GM23338 (cell line): ENCODE results near the gene CALM1. TPM values are rescaled to one million over a fixed set of nuclear protein-coding genes. Genes with fewer than 3 reads are reported as not detected.
A peak's percentile ranks its signal among the peaks of the same experiment; 100 is the strongest.

Experiments
- ATAC-seq: fragments of 200-7000 bp; cut with Tn5 transposase; 3 replicates; pipeline ENCODE4 v1.9.1; 2020
- DNase-seq: peaks from one replicate; pipeline ENCODE4 v3.0.0-alpha.2; 2015; ENCODE audit warnings: low spot score
- H2AFZ ChIP-seq: fragments of 200-600 bp; sonication (generic); 2 replicates; pipeline ENCODE4 v1.8.0; 2016; ENCODE audit warnings: antibody characterized with exemption, mild to moderate bottlenecking, moderate library complexity
- H3F3A ChIP-seq: fragments of 200-600 bp; sonication (generic); replicated peaks from 2 replicates; pipeline ENCODE4 v1.8.0; 2017; ENCODE audit warnings: antibody characterized with exemption, mixed run types, low read depth
- H3K27ac ChIP-seq: fragments of 200-600 bp; sonication (generic); 2 replicates; pipeline ENCODE4 v1.6.1; 2016; ENCODE audit warnings: low read depth
- H3K27me3 ChIP-seq: fragments of 200-600 bp; sonication (generic); 2 replicates; pipeline ENCODE4 v1.8.0; 2016; ENCODE audit warnings: mild to moderate bottlenecking, mixed run types, moderate library complexity; ENCODE audit not compliant: insufficient read depth
- H3K36me3 ChIP-seq: fragments of 200-600 bp; sonication (generic); 2 replicates; pipeline ENCODE4 v1.8.0; 2016; ENCODE audit warnings: mild to moderate bottlenecking; ENCODE audit not compliant: insufficient read depth
- H3K4me1 ChIP-seq: fragments of 200-600 bp; sonication (generic); 2 replicates; pipeline ENCODE4 v1.8.0; 2016; ENCODE audit warnings: mild to moderate bottlenecking, moderate library complexity; ENCODE audit not compliant: insufficient read depth
- H3K4me2 ChIP-seq: fragments of 200-600 bp; sonication (generic); 2 replicates; pipeline ENCODE4 v1.7.1; 2017; ENCODE audit warnings: mixed run types
- H3K4me3 ChIP-seq: fragments of 200-600 bp; sonication (generic); 2 replicates; pipeline ENCODE4 v1.6.1; 2016; ENCODE audit warnings: mixed run types
- H3K79me2 ChIP-seq: fragments of 200-600 bp; sonication (generic); replicated peaks from 2 replicates; pipeline ENCODE4 v1.8.0; 2017; ENCODE audit warnings: mild to moderate bottlenecking; ENCODE audit not compliant: insufficient read depth
- H3K9me2 ChIP-seq: fragments of 200-600 bp; sonication (generic); 2 replicates; pipeline ENCODE4 v1.8.0; 2017; ENCODE audit not compliant: insufficient read depth
- H4K20me1 ChIP-seq: fragments of 200-600 bp; sonication (generic); replicated peaks from 2 replicates; pipeline ENCODE4 v1.8.0; 2017; ENCODE audit warnings: mild to moderate bottlenecking; ENCODE audit not compliant: insufficient read depth
- H3K27ac Mint-ChIP-seq: 2 replicates; pipeline ENCODE4 v1.8.0; 2020; ENCODE audit warnings: inconsistent platforms, mild to moderate bottlenecking, moderate library complexity, mixed read lengths
- H3K27me3 Mint-ChIP-seq: 3 replicates; pipeline ENCODE4 v1.8.0; 2022; ENCODE audit warnings: low read depth, mild to moderate bottlenecking, moderate library complexity, mixed read lengths, inconsistent platforms; ENCODE audit not compliant: insufficient read depth, poor library complexity
- H3K36me3 Mint-ChIP-seq: 3 replicates; pipeline ENCODE4 v1.8.0; 2021; ENCODE audit warnings: low read depth, mild to moderate bottlenecking, inconsistent platforms, moderate library complexity, mixed read lengths
- H3K4me1 Mint-ChIP-seq: 3 replicates; pipeline ENCODE4 v1.8.0; 2020; ENCODE audit warnings: mild to moderate bottlenecking, inconsistent platforms, mixed read lengths
- H3K4me3 Mint-ChIP-seq: 3 replicates; pipeline ENCODE4 v1.8.0; 2021; ENCODE audit warnings: moderate library complexity, mild to moderate bottlenecking, inconsistent platforms, mixed read lengths
- H3K9me3 Mint-ChIP-seq: 3 replicates; pipeline ENCODE4 v1.8.0; 2020; ENCODE audit warnings: moderate library complexity, mild to moderate bottlenecking, inconsistent platforms, mixed read lengths
- CTCF ChIP-seq, 2 experiments: fragments of 200-600 bp in 1 of 2; sonication (generic) in 1 of 2; conservative IDR thresholded peaks; 2 replicates each; pipeline versions ENCODE4 v1.5.1 to v1.6.1; 2016 to 2017; ENCODE audit warnings: antibody characterized with exemption in 2 of 2, low read depth in 2 of 2, mild to moderate bottlenecking in 2 of 2, moderate library complexity in 1 of 2
- NANOG ChIP-seq: IDR thresholded peaks from 2 replicates; pipeline ENCODE4 v1.6.1; 2016; ENCODE audit warnings: antibody characterized with exemption, borderline replicate concordance
- POLR2AphosphoS5 ChIP-seq: IDR thresholded peaks from 2 replicates; pipeline ENCODE4 v1.6.1; 2016; ENCODE audit warnings: antibody characterized with exemption, low read depth
- REST ChIP-seq: IDR thresholded peaks from one replicate; pipeline ENCODE4 v1.6.1; 2018; ENCODE audit warnings: antibody characterized with exemption; ENCODE audit not compliant: unreplicated experiment
- ZNF114 ChIP-seq: fragments of 250-450 bp; sonication (Bioruptor Pico); IDR thresholded peaks from 2 replicates; pipeline ENCODE4 v1.5.0; 2020; ENCODE audit warnings: mild to moderate bottlenecking, moderate library complexity
- ZNF331 ChIP-seq: fragments of 250-450 bp; sonication (Bioruptor Pico); IDR thresholded peaks from 2 replicates; pipeline ENCODE4 v1.5.0; 2020; ENCODE audit warnings: low read depth, mild to moderate bottlenecking, moderate library complexity
- ZNF462 ChIP-seq: fragments of 250-450 bp; sonication (Bioruptor Pico); IDR thresholded peaks from 2 replicates; pipeline ENCODE4 v1.5.0; 2020; ENCODE audit warnings: mild to moderate bottlenecking, moderate library complexity
- polyA plus RNA-seq: library from polyadenylated mRNA; unstranded; fragments of >200 nt; fragmentation: Nextera tagmentation; extraction: Ambion mirVana; gene quantifications from 2 replicates; pipeline ENCODE4 v1.2.1, GENCODE V29; 2016
- total RNA-seq: library from RNA; depleted of rRNA; stranded (reverse); fragments of >200 nt; shearing (Covaris generic); gene quantifications from 2 replicates; pipeline ENCODE4 v1.2.3, GENCODE V29; 2014

CALM1 gene
- total and polyA plus RNA-seq, 2 experiments from 2014 or later, result 308 to 2,024 TPM

- Histone ChIP-seq H3K4me1 (peaks cover 16% of the 10 kb centered on the region), H4K20me1 (peaks cover 34% of the 10 kb centered on the region), H3K79me2 (peaks cover 11% of the 10 kb centered on the region), H3K36me3 (peaks cover 38% of the 10 kb centered on the region), H3K27me3 (no peaks in the 10 kb centered on the region), H3K4me2 (no peak overlapping the region), H2AFZ (no peak overlapping the region), H3K9me2 (no peaks in the 10 kb centered on the region), H3K4me3 (no peak overlapping the region), H3K27ac (peak overlapping the region; percentile 63; the same call in 1 of the 2 replicates), H3F3A (peaks cover 6% of the 10 kb centered on the region; the same call in 1 of the 2 replicates)
- Mint-ChIP-seq H3K4me3 (no peak overlapping the region), H3K9me3 (no peaks in the 10 kb centered on the region), H3K4me1 (peaks cover 7% of the 10 kb centered on the region; the same call in 2 of the 3 replicates), H3K36me3 (peaks cover 49% of the 10 kb centered on the region), H3K27ac (peak overlapping the region; percentile 14; the same call in 1 of the 2 replicates), H3K27me3 (peaks cover 2% of the 10 kb centered on the region)
- DNase-seq (no peak), ATAC-seq (peak; percentile 33)
- TF ChIP-seq ZNF114 (CRISPR knock-in tag) (no peak), NANOG (no peak), CTCF (conservative IDR thresholded peaks at IDR 0.05; ENCODE audit: low read depth in 2 of 2) (no peak), ZNF462 (CRISPR knock-in tag) (no peak), ZNF331 (CRISPR knock-in tag) (no peak), POLR2AphosphoS5 (no peak; the same call in 1 of the 2 replicates), REST (no peak)
These were observed 9.6 kb downstream of the CALM1 start for GRCh38 chr14:90406384-90406798.
